Activated naive CD4-positive, alpha-beta T cell treated with anti-CD3 and anti-CD28 coated beads, Interleukin-2, amount 50 U/mL, for 16 hours (primary cell): Measurements from ENCODE around the gene MTG1.
"Not testable (repeated sequence)": the region's sequence is repeated elsewhere in the genome, so short reads cannot be mapped to it uniquely, and the experiment has no call there.

Source experiments
- DNase-seq: peaks from one replicate; pipeline ENCODE4 v3.0.0-alpha.2; 2020

The MTG1 gene

DNA sequence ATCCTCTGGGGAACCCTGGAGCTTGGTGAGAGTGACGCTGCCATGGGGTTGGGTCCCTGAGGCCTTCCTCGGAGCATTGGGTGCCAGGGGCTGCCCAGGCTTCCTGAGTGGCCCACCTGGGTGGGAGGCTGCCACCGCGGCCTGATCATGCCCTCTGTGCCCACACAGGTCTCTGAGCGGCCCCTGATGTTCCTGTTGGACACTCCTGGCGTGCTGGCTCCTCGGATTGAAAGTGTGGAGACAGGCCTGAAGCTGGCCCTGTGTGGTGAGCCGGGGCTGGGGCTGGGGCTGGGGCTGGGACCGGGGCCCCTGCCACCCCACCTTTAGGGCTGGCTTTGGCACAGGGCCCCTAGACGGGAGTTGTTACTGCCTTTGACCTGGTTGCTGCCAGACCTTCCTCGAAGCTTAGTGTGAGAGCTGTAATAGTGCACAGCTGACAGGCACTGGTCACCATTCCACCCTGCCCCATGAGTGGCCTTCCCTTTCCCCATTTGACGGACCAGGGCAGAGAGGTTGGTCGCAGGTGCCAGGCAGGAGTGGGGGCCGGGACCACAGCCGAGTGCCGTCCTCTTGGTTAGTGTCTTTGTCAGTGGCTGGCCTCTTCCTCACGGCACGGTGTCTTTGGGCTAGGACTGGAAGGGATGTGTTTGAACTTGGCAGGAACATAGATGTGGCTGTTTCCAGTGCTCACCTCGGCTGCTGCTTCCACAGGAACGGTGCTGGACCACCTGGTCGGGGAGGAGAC lies 8.2 kb downstream of the MTG1 start:
- DNase-seq, result no peak

- no peak for DNase-seq
These were observed 9.4 kb downstream of the MTG1 start for GRCh38 chr10:133403359-133403758.

- DNase-seq, result no peak
These were observed 9.8 kb downstream of the MTG1 start for GRCh38 chr10:133403784-133404183.

DNA sequence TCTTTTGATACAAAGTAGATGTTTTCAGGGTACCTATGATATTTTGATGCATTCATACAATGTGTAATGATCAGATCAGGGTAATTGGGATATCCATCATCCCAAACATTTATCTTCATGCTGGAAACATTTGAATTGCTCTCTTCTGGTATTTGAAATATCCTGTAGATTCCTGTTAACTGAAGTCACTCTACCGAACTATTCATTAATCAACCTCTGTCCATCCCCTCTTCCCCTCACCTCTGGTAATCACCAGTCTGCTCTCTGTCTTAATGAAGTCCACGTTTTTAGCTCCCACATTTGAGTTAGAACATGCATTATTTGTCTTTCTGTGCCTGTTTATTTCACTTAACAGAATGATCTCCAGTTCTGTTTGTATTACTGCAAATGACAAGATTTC lies 11.3 kb downstream of the MTG1 start:
- DNase-seq, result no peak

DNA sequence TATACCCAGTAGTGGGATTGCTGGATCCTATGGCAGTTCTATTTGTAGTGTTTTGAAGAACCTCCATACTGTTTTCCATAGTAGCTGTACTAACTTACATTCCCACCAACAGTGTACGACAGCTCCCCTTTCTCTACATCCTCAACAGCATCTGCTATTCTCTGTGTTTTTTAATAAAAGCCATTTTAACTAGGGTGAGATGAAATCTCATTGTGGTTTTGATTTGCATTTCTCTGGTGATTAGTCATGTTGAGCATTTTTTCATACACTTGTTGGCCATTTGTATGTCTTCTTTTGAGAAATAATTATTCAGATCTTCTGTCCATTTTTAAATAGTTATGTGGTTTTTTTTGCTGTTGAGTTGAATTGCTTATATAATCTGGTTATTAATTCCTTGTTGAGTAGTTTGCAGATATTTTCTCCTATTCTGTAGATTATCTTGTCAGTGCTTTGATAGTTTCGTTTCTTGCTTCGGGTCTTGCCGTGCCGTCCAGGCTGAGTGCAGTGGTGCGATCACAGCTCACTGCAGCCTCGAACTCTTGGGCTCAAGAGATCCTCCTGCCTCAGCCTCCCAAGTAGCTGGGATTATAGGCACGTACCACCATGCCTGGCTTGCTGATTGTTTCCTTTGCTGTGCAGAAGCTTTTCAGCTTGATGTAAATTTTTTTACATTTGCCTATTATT lies 12.0 kb downstream of the MTG1 start:
- DNase-seq, result no peak

DNA sequence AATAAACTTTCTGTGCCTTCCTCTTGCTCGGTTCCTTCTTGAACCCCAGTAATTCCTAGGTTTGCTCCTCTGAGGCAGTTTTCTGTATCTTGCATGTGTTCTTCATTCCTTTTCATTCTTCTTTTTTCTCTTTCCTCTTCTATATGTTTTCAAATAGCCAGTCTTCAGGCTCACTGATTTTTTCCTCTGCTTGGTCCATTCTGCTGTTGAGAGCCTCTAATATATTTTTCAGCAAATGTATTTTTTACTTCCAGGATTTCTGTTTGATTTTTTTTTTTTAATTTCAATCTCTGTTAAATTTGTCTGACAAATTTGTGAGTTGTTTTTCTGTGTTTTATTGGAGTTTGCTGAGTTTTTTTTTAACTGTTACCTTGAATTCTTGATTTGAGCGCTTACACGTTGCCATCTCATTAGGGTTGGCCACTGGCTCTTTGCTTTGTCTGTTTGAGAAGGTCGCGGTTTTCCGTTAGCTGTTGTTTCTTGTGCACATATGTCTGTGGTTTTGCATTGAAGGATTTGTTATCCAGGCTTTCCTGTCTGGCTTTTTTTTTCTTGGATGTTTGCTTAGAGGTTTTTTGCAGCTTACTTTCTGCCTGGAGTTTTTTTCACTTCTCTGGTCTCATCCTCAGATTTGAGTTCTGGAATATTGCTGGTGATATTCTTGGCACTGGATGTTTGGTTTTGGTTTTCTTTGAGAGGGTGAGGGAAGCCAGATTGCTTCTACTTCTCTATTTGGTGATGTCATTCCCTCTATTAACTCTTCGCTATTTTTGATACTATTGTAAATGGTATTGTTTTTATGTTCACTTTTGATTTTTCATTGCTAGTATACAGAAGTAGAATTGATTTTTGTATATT lies 17.8 kb downstream of the MTG1 start:
- DNase-seq, result no peak

GRCh38 chr10:133412381-133412711 lies 18.4 kb downstream of the MTG1 start:
- DNase-seq, result no peak

GRCh38 chr10:133414401-133414800 lies 20.4 kb downstream of the MTG1 start:
- DNase-seq, result not testable (repeated sequence)

GRCh38 chr10:133415752-133416151 lies 21.8 kb downstream of the MTG1 start:
- DNase-seq, result no peak

- DNase-seq, result no peak
These were observed 24.5 kb downstream of the MTG1 start for GRCh38 chr10:133418289-133418993.

GRCh38 chr10:133419211-133419950 lies 25.4 kb downstream of the MTG1 start:
- no peak for DNase-seq

DNA sequence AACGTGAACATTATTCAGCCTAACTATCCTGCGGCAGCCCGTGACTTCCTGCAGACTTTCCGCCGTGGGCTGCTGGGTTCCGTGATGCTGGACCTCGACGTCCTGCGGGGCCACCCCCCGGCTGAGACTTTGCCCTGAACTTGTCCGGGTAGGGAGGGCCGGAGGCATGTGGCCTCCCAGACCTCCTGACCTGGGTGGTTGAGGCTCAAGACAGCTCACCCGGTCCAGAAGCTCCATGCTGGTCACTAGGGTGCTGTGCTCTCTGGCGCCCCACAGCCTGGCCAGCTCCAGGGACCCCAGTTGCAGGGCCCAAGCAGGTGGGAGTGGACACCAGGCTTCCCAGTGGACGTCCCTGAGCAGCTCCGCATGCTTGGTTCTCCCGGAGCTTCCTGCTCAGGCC lies 26.1 kb downstream of the MTG1 start:
- no peak for DNase-seq

DNA sequence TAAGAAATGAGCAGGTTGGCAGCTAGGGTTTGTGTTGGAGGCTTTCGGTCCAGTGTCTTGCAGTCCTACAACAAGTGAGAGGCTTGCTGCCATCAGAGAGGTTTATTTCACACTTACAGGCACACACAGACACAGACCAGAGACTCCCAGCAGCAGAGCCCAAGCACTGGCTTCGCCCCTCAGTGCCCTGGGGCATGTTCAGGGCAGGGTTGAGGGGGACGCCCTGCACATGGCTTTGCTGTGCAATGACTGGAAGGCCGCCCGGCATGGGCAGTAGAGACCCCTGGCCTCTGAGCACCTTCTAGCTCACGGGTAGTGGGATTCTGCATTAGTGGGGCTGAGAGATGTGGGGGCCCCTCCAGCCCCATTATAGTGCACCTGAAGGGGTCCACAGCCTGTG lies 26.6 kb downstream of the MTG1 start:
- no peak for DNase-seq

- DNase-seq, result no peak
These were observed 27.6 kb downstream of the MTG1 start for GRCh38 chr10:133421336-133422222.

DNA sequence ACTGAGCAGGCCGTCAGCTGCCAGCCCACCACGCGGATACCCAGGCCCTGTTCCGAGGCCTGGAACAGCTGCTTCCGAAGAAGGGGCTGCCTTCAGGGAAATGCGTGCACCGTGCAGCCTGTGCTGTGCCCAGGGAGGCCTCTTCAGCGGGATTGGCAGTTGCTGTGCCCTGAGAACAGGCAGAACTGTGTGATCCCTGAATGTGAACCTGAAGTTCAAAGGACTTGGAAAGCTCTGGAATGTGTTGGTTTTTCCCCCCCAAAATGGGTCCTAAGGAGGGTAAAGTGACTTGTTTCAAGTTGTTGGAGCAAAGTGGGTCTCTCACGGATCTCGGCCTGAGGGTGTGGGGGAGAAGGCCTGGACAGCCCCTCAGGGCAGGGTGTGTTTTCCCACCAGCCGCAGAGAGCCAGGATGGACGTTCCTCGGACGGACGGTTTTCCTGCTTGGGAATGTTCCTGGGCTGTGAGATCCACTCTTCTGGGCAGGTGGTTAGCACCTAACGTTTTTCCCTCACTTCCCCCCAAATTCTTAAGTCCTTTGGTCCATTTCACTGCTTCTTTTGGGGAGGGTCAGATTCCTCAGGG lies 28.4 kb downstream of the MTG1 start:
- DNase-seq, result no peak

DNA sequence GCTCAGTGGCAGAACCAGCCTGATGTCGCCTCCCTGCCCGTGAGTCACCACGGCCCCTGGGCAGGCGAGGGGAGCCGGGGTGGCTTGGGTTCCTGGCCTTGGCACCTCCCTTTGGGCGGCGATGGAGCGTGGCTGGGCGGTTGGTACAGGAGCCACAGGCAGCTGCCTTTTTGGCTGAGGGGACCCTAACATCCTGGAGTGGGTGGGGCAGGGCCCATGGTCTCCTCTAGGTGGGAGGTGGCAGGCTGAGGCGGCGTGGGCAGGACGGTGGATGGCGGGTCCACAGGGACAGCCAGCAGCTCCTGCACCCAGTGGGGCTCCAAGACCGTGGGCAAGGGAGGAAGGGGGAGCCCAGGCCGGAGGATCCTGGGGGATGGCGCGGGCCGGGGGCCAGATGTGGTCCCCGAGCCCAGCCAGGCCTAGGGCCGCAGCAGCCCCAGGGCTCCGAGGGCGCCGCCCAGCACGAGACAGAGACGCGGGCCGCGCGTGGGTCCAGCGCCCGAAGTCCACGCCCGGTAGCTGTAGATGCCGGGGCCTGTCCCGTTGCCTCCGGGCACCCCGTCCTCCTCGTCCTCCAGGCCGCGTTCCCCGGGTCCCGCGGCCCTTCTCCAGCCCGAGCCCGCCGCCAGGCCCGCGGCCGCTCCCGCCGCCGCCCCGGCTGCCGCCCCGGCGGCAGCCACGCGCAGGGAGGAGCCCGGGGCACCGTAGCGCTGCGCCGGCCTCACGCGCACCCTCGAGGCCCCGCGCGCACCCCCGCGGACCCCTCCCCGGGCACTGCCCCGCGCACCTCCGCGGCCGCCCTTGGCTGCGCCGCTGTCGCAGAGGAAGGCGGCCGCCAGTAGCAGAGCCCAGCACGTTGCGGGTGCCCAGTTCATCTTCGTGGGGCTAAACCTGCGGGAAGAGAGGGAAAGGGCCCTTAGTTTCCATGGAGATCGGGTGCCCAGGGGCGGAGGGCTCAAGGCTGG lies 29.1 kb downstream of the MTG1 start:
- no peak for DNase-seq

- not testable (repeated sequence) for DNase-seq
These were observed 30.1 kb downstream of the MTG1 start for GRCh38 chr10:133424102-133424501.

DNA sequence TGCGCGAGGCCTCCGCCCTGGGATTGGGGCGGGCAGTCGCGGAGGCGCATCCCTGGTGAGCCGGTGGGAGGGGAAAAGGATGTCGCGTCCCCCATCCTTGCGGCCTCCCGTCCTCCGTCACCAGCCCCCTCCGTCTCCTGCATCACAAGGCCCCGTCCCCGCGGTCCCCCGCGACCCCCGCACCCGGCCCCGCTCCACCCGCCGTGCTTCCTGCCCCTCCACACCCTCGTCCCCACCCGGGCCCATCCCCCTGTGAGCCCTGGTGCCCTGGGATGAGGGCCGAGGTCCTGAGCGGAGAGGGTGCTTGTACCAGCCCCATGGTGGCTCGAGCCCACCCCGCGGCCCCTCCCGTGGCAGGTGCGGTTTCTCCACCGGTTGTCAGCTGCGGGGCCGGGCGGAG lies 30.6 kb downstream of the MTG1 start, which contains the start of gene SPRN:
Gene SPRN, minus strand, starts transcription at position 25 of the 400 bp plus-strand sequence. CDS start 944 bp downstream, outside the sequence.
- not testable (repeated sequence) for DNase-seq

- DNase-seq, result not testable (repeated sequence)
These were observed 35.6 kb downstream of the MTG1 start for GRCh38 chr10:133429571-133429970.
